Vagina (tissue), 2 donors: Measurements from ENCODE around the gene RPL10.
"Not testable (repeated sequence)": the region's sequence is repeated elsewhere in the genome, so short reads cannot be mapped to it uniquely, and the experiment has no call there.

Experiments used
- POLR2A ChIP-seq, 2 donors: fragments of 450-650 bp; IDR thresholded peaks; one replicate each; pipeline ENCODE4 v1.6.1; 2017; ENCODE audit warnings: antibody characterized with exemption in 2 of 2, mild to moderate bottlenecking in 2 of 2, moderate library complexity in 2 of 2
- POLR2AphosphoS5 ChIP-seq, 2 donors: sonication (generic); formaldehyde crosslinking; IDR thresholded peaks; one replicate each; pipeline ENCODE4 v1.9.0; 2017; ENCODE audit warnings: antibody characterized with exemption in 2 of 2, mild to moderate bottlenecking in 2 of 2, low read depth in 1 of 2; ENCODE audit not compliant: insufficient read depth in 1 of 2

GRCh38 chrX:154388649-154389048 lies 9.5 kb upstream of the RPL10 start:
- TF ChIP-seq POLR2A (IDR thresholded peaks at IDR 0.05); POLR2AphosphoS5 (IDR thresholded peaks at IDR 0.05; ENCODE audit: insufficient read depth in 1 of 2, low read depth in 1 of 2): not testable (repeated sequence)
